IMR-90 (cell line): ENCODE measurements around the gene ITIH6. TPM values are rescaled to one million over a fixed set of nuclear protein-coding genes. Genes with fewer than 3 reads are reported as not detected.

Experiments used
- ATAC-seq: fragments of 200-7000 bp; cut with Tn5 transposase; 2 replicates; pipeline ENCODE4 v1.9.1; 2020; ENCODE audit warnings: low read depth, mild to moderate bottlenecking, moderate library complexity
- BruUV-seq: library from RNA; stranded (reverse); fragments of 400-500 nt; replicated peaks from 2 replicates; lab custom pipeline; 2021; lab: Mats Ljungman, UMichigan
- CTCF ChIA-PET: fragments of 300-600 bp; formaldehyde crosslinking; extraction: SDS; loops from one replicate; lab custom pipeline; 2021; ENCODE audit warnings: antibody characterized with exemption; lab: Yijun Ruan, JAX
- POLR2A ChIA-PET: fragments of 300-600 bp; sonication (Branson Sonifier 250); formaldehyde crosslinking; loops from one replicate; lab custom pipeline; 2022; ENCODE audit warnings: antibody characterized with exemption; ENCODE audit not compliant: unreplicated experiment; lab: Charles Lee
- DNase-seq: peaks from one replicate; pipeline ENCODE4 v3.0.0; 2013
- H2AFZ ChIP-seq: replicated peaks from 2 replicates; pipeline ENCODE3; 2013; ENCODE audit warnings: low read length, mild to moderate bottlenecking; ENCODE audit not compliant: poor library complexity
- H2AK5ac ChIP-seq: 2 replicates; pipeline ENCODE4 v1.6.1; 2013; ENCODE audit warnings: low read depth, low read length, inconsistent platforms
- H2AK9ac ChIP-seq: replicated peaks from 2 replicates; pipeline ENCODE3; 2013; ENCODE audit warnings: mild to moderate bottlenecking, low read depth, low read length, moderate library complexity; ENCODE audit not compliant: poor library complexity
- H2BK120ac ChIP-seq: 2 replicates; pipeline ENCODE4 v1.6.1; 2013; ENCODE audit warnings: low read depth, low read length, inconsistent platforms
- H2BK15ac ChIP-seq: 3 replicates; pipeline ENCODE4 v1.6.1; 2013; ENCODE audit warnings: low read depth, low read length, inconsistent platforms
- H2BK20ac ChIP-seq: 2 replicates; pipeline ENCODE4 v1.6.1; 2013; ENCODE audit warnings: low read depth, mild to moderate bottlenecking, inconsistent platforms, low read length, moderate library complexity
- H2BK5ac ChIP-seq: 2 replicates; pipeline ENCODE4 v1.6.1; 2013; ENCODE audit warnings: mild to moderate bottlenecking, low read depth, low read length, inconsistent platforms; ENCODE audit not compliant: poor library complexity, severe bottlenecking
- H3K14ac ChIP-seq: replicated peaks from 2 replicates; pipeline ENCODE4 v1.6.1; 2013; ENCODE audit warnings: low read depth, low read length, inconsistent platforms
- H3K18ac ChIP-seq: 2 replicates; pipeline ENCODE4 v1.6.1; 2013; ENCODE audit warnings: low read depth, low read length, control low read depth
- H3K23ac ChIP-seq: 2 replicates; pipeline ENCODE4 v1.6.1; 2013; ENCODE audit warnings: low read depth, low read length, inconsistent platforms
- H3K27ac ChIP-seq: 2 replicates; pipeline ENCODE4 v1.5.1; 2013; ENCODE audit warnings: mild to moderate bottlenecking, control low read depth, low read length; ENCODE audit not compliant: insufficient read depth
- H3K27me3 ChIP-seq: 2 replicates; pipeline ENCODE4 v1.6.1; 2013; ENCODE audit warnings: low read length; ENCODE audit not compliant: control insufficient read depth, insufficient read depth
- H3K36me3 ChIP-seq: 2 replicates; pipeline ENCODE4 v1.6.1; 2013; ENCODE audit warnings: low read length, mixed read lengths; ENCODE audit not compliant: control insufficient read depth, insufficient read depth
- H3K4ac ChIP-seq: 2 replicates; pipeline ENCODE4 v1.6.1; 2013; ENCODE audit warnings: low read depth, low read length, inconsistent platforms
- H3K4me1 ChIP-seq: 2 replicates; pipeline ENCODE4 v1.6.1; 2013; ENCODE audit warnings: low read length, mixed read lengths; ENCODE audit not compliant: control insufficient read depth, insufficient read depth
- H3K4me2 ChIP-seq: 2 replicates; pipeline ENCODE4 v1.6.1; 2013; ENCODE audit warnings: low read depth, mild to moderate bottlenecking, control low read depth, low read length, moderate library complexity
- H3K4me3 ChIP-seq: 2 replicates; pipeline ENCODE4 v1.5.1; 2013; ENCODE audit warnings: low read depth, mild to moderate bottlenecking, control low read depth, low read length, moderate library complexity; ENCODE audit not compliant: insufficient read depth
- H3K56ac ChIP-seq: 2 replicates; pipeline ENCODE4 v1.6.1; 2013; ENCODE audit warnings: low read length, inconsistent platforms; ENCODE audit not compliant: insufficient read depth; ENCODE audit errors: extremely low read depth
- H3K79me1 ChIP-seq, 2 experiments: 2 replicates each; pipeline ENCODE4 v1.6.1; 2013; ENCODE audit warnings: low read length in 2 of 2, inconsistent platforms in 1 of 2, low read depth in 1 of 2
- H3K9ac ChIP-seq: 2 replicates; pipeline ENCODE4 v1.6.1; 2013; ENCODE audit warnings: low read depth, low read length, control low read depth
- H3K9me1 ChIP-seq: 2 replicates; pipeline ENCODE4 v1.6.1; 2013; ENCODE audit warnings: low read length, inconsistent platforms; ENCODE audit not compliant: insufficient read depth
- H3K9me3 ChIP-seq: 2 replicates; pipeline ENCODE4 v1.6.1; 2013; ENCODE audit warnings: low read length; ENCODE audit not compliant: control insufficient read depth, insufficient read depth
- H4K20me1 ChIP-seq: 2 replicates; pipeline ENCODE4 v1.6.1; 2013; ENCODE audit warnings: low read length, inconsistent platforms; ENCODE audit not compliant: insufficient read depth
- H4K5ac ChIP-seq: 2 replicates; pipeline ENCODE4 v1.6.1; 2013; ENCODE audit warnings: mild to moderate bottlenecking, low read depth, low read length, control low read depth
- H4K8ac ChIP-seq, 2 experiments: 2 replicates each; pipeline ENCODE4 v1.6.1; 2013; ENCODE audit warnings: low read depth in 2 of 2, low read length in 2 of 2, control low read depth in 1 of 2, inconsistent platforms in 1 of 2
- H4K91ac ChIP-seq: 2 replicates; pipeline ENCODE4 v1.6.1; 2013; ENCODE audit warnings: low read depth, low read length, inconsistent platforms; ENCODE audit not compliant: insufficient read depth
- ELK1 ChIP-seq: fragments of 150-350 bp; IDR thresholded peaks from 2 replicates; pipeline ENCODE4 v1.6.1; 2016; ENCODE audit warnings: low read depth, mild to moderate bottlenecking, low read length, moderate library complexity, borderline replicate concordance
- POLR2A ChIP-seq: IDR thresholded peaks from 2 replicates; pipeline ENCODE4 v1.6.1; 2012; ENCODE audit warnings: mild to moderate bottlenecking, low read depth, low read length
- WGBS, 2 experiments: methylation state at CpG; one replicate each; pipeline versions ENCODE4 v1.1.5 to v1.1.7; 2013; ENCODE audit warnings: missing lambda C conversion rate in 2 of 2; ENCODE audit not compliant: insufficient read length in 1 of 2; ENCODE audit errors: extremely low coverage in 2 of 2; 5-methylcytosine and 5-hydroxymethylcytosine counted together
- dilution Hi-C: fragments of 300-500 bp; cut with HindIII; formaldehyde crosslinking; loops from one replicate; pipeline ENCODE4 v1.14.3; 2018; ENCODE audit warnings: low sequenced_read_pairs; ENCODE audit not compliant: unreplicated experiment
- in situ Hi-C: fragments of 300-500 bp; cut with MboI; formaldehyde crosslinking; loops from 3 replicates; pipeline ENCODE4 v1.14.3; 2019; ENCODE audit warnings: low sequenced_read_pairs, inconsistent platforms, mixed read lengths
- intact Hi-C: fragments of 100-400 bp; cut with micrococcal nuclease; formaldehyde crosslinking; loops from 2 replicates; pipeline ENCODE4 v1.10.0; 2022
- polyA plus RNA-seq, 3 experiments: library from polyadenylated mRNA; depleted of rRNA; stranded (reverse); fragments of >200 nt; gene quantifications; 2 replicates each; pipeline ENCODE4 v1.2.3, GENCODE V29; 2012; ENCODE audit warnings: low replicate concordance in 1 of 3
- total RNA-seq: library from RNA; depleted of rRNA; stranded (reverse); fragments of >200 nt; gene quantifications from 2 replicates; pipeline ENCODE4 v1.2.3, GENCODE V29; 2012
- TF ChIP-seq, protein P1 (sequence below): fragments of 150-350 bp; IDR thresholded peaks from 2 replicates; pipeline ENCODE4 v1.6.1; 2017; ENCODE audit warnings: mild to moderate bottlenecking, antibody characterized with exemption, low read length, low read depth

ITIH6 gene
- total and polyA plus RNA-seq, 2 of the 4 experiments (the other 2 are of a cell fraction), result not detected

- BruUV-seq, result no TSS peak
- DNase-seq (no peak), ATAC-seq (no peak)
- H2BK15ac ChIP-seq, result no peak overlapping the region
- no peaks in the 10 kb centered on the region for H3K79me1 ChIP-seq
- no peaks in the 10 kb centered on the region for H4K20me1 ChIP-seq
- CTCF ChIA-PET, result no interaction called here
- dilution Hi-C loops (no loop called here), in situ Hi-C loops (no loop called here), intact Hi-C loops (no loop called here)
- no peak overlapping the region for H2BK20ac ChIP-seq
- no peak overlapping the region for H2BK5ac ChIP-seq
- H3K4me1 ChIP-seq, result no peaks in the 10 kb centered on the region
- H3K4ac ChIP-seq, result no peak overlapping the region
- no peak overlapping the region for H2AK9ac ChIP-seq
- no peak overlapping the region for H3K4me3 ChIP-seq
- no peak overlapping the region for H2AK5ac ChIP-seq
- H3K9me1 ChIP-seq, result no peaks in the 10 kb centered on the region
- no peak overlapping the region for H4K91ac ChIP-seq
- H3K9ac ChIP-seq, result no peak overlapping the region
- H3K27ac ChIP-seq, result no peak overlapping the region
- no peak overlapping the region for H3K4me2 ChIP-seq
- H3K27me3 ChIP-seq, result peaks cover 6% of the 10 kb centered on the region
- H2BK120ac ChIP-seq, result no peak overlapping the region
- H3K56ac ChIP-seq, result no peak overlapping the region
- H3K36me3 ChIP-seq, result no peaks in the 10 kb centered on the region
- WGBS, 2 experiments, result no CpG with 5 or more reads among the region's 3 CpGs
- H4K5ac ChIP-seq, result no peak overlapping the region
- H4K8ac ChIP-seq, result no peak overlapping the region
- no peak overlapping the region for H2AFZ ChIP-seq
- no peak overlapping the region for H3K23ac ChIP-seq
- H3K18ac ChIP-seq, result no peak overlapping the region
- H3K14ac ChIP-seq, result no peak overlapping the region
- H3K9me3 ChIP-seq, result no peaks in the 10 kb centered on the region
- TF ChIP-seq POLR2A, result no peak
- no peak for TF ChIP-seq ELK1
- TF ChIP-seq, protein P1, sequence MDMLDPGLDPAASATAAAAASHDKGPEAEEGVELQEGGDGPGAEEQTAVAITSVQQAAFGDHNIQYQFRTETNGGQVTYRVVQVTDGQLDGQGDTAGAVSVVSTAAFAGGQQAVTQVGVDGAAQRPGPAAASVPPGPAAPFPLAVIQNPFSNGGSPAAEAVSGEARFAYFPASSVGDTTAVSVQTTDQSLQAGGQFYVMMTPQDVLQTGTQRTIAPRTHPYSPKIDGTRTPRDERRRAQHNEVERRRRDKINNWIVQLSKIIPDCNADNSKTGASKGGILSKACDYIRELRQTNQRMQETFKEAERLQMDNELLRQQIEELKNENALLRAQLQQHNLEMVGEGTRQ, result no peak
- POLR2A ChIA-PET, result no interaction called here
These were observed 50.2 kb downstream of the ITIH6 start for GRCh38 chrX:54747733-54748393.
